Fibroblast of gingiva (primary cell): ENCODE results near the gene DOCK2.

Source experiments
- DNase-seq: peaks from one replicate; pipeline ENCODE4 v3.0.0-alpha.2; 2011; ENCODE audit warnings: low read depth

DOCK2 gene

GRCh38 chr5:169989365-169989764 is 352.3 kb downstream of the DOCK2 start:
- no peak for DNase-seq

- no peak for DNase-seq
These were observed 354.2 kb downstream of the DOCK2 start for GRCh38 chr5:169991115-169991869.

- no peak for DNase-seq
These were observed 355.9 kb downstream of the DOCK2 start for GRCh38 chr5:169992789-169993484.

- no peak for DNase-seq
These were observed 356.4 kb downstream of the DOCK2 start for GRCh38 chr5:169993485-169993790.

GRCh38 chr5:169997798-169998197 is 360.7 kb downstream of the DOCK2 start:
- DNase-seq: no peak

- DNase-seq: no peak
These were observed 362.5 kb downstream of the DOCK2 start for GRCh38 chr5:169999621-170000020.

- no peak for DNase-seq
These were observed 363.1 kb downstream of the DOCK2 start for GRCh38 chr5:170000155-170000554.

- peak; percentile 3 for DNase-seq
These were observed 368.9 kb downstream of the DOCK2 start for GRCh38 chr5:170006021-170006420.

- DNase-seq: no peak
These were observed 371.3 kb downstream of the DOCK2 start for GRCh38 chr5:170008376-170008775.

- no peak for DNase-seq
These were observed 373.5 kb downstream of the DOCK2 start for GRCh38 chr5:170010595-170010994.

GRCh38 chr5:170011751-170012150 is 374.7 kb downstream of the DOCK2 start:
- no peak for DNase-seq

- no peak for DNase-seq
These were observed 375.5 kb downstream of the DOCK2 start for GRCh38 chr5:170012622-170013021.

GRCh38 chr5:170020423-170020822 is 383.3 kb downstream of the DOCK2 start:
- no peak for DNase-seq

- no peak for DNase-seq
These were observed 384.4 kb downstream of the DOCK2 start for GRCh38 chr5:170021506-170021905.

- no peak for DNase-seq
These were observed 388.8 kb downstream of the DOCK2 start for GRCh38 chr5:170025853-170026252.

GRCh38 chr5:170028124-170028523 is 391.0 kb downstream of the DOCK2 start:
- DNase-seq: no peak

- DNase-seq: no peak
These were observed 397.2 kb downstream of the DOCK2 start for GRCh38 chr5:170034231-170034630.

GRCh38 chr5:170038241-170038640 is 401.2 kb downstream of the DOCK2 start:
- DNase-seq: no peak

GRCh38 chr5:170039830-170040229 is 402.8 kb downstream of the DOCK2 start:
- no peak for DNase-seq

GRCh38 chr5:170046241-170046640 is 409.2 kb downstream of the DOCK2 start:
- no peak for DNase-seq

GRCh38 chr5:170049713-170050112 is 412.6 kb downstream of the DOCK2 start:
- no peak for DNase-seq

- no peak for DNase-seq
These were observed 416.8 kb downstream of the DOCK2 start for GRCh38 chr5:170053896-170054295.

- no peak for DNase-seq
These were observed 418.5 kb downstream of the DOCK2 start for GRCh38 chr5:170055606-170056005.
